Stimulated activated CD8-positive, alpha-beta memory T cell treated with anti-CD3 and anti-CD28 coated beads, Interleukin-15, amount 100 ng/mL, for 48 hours (primary cell): ENCODE measurements around the gene TEX35.
"Not testable (repeated sequence)": the region's sequence is repeated elsewhere in the genome, so short reads cannot be mapped to it uniquely, and the experiment has no call there.

ENCODE experiments used
- DNase-seq, 2 donors: peaks; one replicate each; pipeline ENCODE4 v3.0.0-alpha.2; 2020; ENCODE audit warnings: low read depth in 2 of 2

Gene TEX35

DNA sequence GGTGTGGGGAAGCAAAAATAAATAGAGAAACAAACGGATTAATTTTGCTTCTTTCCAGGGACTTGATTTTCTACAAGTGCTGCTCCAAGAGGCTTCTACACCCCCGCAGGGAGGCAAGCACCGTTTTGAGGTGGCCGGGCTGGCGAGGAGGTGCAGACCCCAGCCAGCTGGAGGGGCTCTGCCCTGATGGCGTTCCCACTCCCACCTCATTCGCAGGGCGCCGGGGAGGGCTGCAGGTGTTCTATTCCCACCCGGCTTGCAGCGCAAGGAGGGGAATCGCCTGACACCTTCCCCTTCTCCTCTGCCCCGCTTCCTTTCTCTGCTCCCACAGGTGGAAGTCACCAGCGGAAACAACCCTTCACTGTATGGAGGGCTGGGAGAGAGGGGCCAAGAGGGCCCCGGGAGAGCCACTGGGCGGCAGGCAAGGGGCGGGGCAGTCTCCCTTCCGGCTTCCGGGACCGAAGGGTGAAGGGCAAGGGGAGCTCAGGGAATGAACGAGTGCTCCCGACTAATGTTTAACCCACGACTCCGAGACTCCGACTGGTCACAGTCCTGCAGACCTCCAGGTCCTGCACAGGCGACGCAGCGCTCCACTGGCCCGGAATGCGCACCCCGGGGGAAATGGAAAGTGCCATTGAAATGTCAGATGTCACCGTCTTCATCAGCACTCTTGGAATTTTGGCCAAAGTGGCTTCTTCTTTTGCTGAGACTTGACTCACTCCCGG is 29.1 kb downstream of the TEX35 start:
- peak; percentile 22 to 32 for DNase-seq

DNA sequence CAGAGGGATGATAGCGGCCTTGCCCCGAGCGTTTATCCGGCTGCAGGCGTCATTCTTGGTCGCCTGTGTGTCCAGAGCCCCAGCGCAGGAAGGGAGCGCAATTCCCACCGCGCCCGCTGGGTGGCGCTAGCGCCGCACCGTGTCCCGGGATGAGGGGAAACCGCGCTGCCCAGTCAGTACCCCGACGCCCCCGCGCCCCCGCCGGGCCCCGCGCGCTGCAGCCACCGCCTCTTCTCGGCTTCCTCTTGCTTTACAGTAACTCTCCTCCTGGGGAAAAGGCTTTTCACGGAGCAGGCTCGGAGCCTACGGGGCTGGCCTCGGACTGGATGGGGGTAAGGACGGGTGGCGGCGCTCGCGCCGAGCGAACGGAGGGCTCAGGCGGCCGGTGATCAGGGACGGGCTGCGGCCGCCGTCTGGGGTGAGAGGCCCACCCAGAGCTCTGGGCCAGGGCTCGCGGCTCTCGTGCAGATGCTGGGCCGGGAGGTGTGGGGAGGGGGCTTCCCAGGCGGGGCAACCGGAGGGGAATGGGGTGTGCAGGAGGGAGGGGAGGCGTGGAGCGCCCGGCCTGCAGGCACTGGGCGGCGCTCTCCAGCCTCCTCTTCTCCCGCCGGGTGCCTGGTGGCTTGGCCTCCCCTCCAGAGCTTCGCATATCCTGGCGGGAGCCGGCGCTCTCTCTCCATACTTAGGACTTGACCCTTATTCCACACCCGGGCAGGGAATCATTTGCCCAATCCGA is 29.8 kb downstream of the TEX35 start:
- peak; percentile 79 for DNase-seq

GRCh38 chr1:178543290-178543607 is 30.3 kb downstream of the TEX35 start:
- DNase-seq: no peak

GRCh38 chr1:178544531-178544930 is 31.6 kb downstream of the TEX35 start:
- DNase-seq: no peak

DNA sequence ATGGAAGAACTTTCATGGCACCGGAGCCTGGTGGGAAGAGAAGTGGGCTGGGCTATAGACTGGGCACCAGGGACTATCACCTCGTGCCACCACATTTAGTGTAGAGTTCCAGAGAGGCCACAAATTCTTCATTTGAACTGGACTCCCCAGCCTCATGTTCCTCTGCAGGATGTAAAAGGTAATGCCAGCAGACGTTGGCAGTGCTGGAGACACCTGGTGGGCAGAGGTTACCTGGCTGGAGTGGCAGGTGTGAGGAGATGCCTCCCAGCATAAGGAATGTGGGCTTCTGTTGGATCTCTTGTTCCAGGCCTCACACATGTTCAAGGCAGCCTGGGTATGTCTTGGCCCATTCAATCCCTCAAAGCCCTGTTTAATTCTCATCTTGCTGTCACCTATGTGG is 35.2 kb downstream of the TEX35 start:
- DNase-seq: no peak

DNA sequence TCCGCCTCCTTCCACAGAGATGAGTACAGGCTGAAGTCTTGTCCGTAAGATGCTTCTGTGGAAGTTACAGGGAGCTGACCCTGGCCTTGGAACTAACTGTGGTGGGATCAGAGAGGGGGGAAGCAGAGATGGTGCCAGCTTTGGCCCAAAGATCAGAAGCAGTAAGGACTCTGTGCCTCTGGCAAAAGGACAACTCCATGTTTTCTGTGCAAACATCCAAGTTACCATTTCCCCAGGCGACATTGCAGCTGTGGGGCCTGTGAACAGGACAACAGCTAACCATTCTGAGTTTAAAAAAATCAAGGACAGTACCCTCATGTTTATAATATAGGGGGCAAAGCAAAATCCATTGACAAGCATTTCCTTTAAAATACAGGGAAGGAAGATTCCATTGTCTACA is 38.4 kb downstream of the TEX35 start:
- no peak for DNase-seq

- DNase-seq: no peak
Measured at GRCh38 chr1:178551940-178552339, 39.0 kb downstream of the TEX35 start.

DNA sequence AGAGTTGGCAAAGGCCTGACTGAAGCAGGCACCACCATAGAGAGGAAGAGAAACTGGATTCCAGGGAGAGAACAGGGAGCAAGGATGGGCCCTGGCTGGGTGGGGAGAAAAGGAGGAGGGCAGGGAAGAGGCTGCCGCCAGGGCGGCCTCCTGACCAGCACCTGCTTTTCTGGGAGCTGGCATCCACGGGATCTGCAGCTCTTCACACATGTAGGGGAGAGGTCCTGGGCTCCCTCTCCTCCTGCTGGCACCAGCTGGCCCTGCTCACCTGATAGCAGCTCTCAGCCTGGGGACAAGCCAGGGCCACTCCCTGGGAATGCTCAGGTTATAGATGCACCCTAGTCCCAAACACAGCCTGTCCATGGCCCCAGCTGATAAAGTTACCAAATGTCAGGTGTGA is 39.9 kb downstream of the TEX35 start:
- no peak for DNase-seq

DNA sequence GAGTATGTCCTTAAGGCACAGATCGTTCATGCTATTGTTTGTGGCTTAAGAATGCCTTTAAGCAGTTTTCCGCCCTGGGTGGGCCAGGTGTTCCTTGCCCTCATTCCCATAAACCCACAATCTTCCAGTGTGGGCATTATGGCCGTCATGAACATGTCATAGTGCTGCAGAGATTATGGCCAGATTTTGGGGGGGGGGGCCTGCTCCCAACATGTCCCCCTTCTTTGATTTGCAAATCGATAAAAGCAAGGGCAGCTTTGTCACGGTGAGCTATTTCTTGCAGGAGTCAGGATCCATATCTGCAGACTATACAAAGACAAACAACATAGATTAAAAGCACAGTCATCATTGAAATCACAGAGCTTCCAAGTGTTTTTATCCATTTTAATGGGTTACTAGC is 41.4 kb downstream of the TEX35 start:
- not testable (repeated sequence) for DNase-seq

DNA sequence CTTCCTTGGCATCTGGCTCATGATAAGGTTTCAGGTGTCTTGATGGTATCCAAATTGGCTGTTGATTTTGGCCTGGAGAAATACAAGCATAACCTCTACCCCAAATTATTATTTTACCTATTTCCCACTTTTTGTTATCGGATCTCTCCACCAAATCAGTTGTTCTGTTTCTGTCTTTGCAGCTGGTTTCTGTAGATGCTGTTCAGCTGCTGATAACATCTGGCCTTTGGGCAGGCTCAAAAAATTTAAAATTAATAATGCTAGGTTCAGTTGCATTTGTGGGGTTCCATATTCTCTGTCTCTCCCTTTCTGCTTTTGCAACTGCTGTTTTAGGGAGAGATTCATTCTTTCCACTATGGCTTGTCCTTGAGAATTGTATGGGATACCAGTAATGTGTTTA is 42.7 kb downstream of the TEX35 start:
- DNase-seq: not testable (repeated sequence)

DNA sequence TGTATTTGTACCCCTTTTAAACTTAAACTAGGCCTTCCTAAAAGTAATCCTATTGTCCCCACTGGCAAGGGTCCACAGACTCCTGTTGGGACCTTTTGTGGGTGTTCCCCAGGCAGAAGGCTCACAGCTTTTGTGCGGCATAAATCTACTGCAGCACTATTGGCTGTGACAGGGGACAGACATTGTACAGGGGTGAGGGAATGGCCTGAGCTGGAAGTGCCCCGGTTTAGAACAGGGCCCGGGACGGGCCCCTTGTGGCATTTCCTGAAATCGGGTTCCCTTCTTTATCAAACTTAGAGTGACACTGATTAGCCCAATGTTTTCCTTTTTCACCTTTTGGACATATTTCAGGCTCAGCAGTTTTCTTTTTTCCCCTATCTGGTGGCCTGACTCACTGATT is 45.9 kb downstream of the TEX35 start:
- not testable (repeated sequence) for DNase-seq

- DNase-seq: no peak
Measured at GRCh38 chr1:178560871-178561376, 48.0 kb downstream of the TEX35 start.

- DNase-seq: no peak
Measured at GRCh38 chr1:178563099-178563820, 50.4 kb downstream of the TEX35 start.

GRCh38 chr1:178564086-178564782 is 51.3 kb downstream of the TEX35 start:
- no peak for DNase-seq

GRCh38 chr1:178564783-178565180 is 51.9 kb downstream of the TEX35 start:
- no peak for DNase-seq

DNA sequence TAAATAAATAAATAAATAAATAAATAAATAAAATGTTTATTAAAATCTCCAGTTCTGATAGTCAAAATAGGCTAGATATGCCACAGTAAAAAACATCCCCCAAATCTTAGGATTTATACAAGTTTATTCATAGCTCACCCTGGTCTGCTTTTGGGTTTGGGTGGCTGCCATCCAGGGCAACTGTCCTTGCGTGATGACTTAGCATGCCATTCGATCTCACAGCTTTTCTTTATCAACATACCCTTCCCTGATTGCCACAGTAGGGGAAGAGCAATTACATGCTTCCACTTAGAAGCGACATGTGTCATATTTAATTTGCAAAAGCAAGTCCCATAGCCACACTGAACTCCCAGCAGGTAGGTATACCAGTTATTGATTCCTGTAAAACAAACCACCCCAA is 52.7 kb downstream of the TEX35 start:
- no peak for DNase-seq

DNA sequence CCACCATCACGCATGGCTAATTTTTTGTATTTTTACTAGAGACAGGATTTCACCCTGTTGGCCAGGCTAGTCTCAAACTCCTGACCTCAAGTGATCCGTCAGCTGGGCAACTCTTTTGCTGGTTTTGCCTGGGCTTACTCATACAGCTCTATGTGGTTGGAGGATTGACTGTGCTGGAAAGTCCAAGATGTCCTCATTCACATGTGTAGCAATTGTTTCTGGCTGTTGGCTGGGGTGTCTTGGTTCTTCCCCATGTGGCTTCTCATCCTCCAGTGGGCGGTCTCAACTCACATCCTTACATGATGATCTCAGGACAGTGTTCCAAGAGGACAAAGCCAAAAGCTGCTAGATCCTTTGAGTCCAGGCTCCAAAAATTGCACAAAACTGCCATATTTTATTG is 53.3 kb downstream of the TEX35 start:
- DNase-seq: no peak

DNA sequence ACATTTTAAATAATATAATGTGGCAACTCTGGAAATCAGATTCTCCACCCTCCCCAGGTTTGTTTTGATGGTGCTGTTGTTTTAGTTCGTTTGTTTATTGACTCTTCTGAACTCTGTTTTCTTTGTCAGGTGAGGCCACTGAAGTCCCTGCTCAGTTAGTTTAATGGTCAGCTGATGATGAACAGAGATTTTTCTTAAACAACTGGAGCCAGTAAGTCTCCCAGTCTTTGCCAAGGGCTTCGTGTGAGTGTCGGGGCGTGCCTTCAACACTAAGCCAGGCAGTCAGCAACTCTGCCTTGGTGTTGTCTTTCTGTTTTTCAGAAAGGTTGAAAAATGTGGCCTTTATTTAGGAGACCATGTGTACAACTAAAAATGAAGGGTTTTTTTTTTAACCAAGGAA is 58.9 kb downstream of the TEX35 start:
- no peak for DNase-seq
